DOHH2 (cell line): ENCODE measurements around the gene PDE4C.

ENCODE experiments used
- H3F3A ChIP-seq: fragments of 200-600 bp; sonication (generic), shearing (Covaris generic); 2 replicates; pipeline ENCODE4 v1.6.0; 2016; ENCODE audit warnings: antibody characterized with exemption, mild to moderate bottlenecking; ENCODE audit not compliant: control insufficient read depth, insufficient read depth
- H3K27ac ChIP-seq: fragments of 200-600 bp; sonication (generic); 2 replicates; pipeline ENCODE4 v1.5.1; 2014; ENCODE audit warnings: low read depth, mild to moderate bottlenecking, low read length, moderate library complexity
- H3K27me3 ChIP-seq: fragments of 200-600 bp; sonication (generic); 2 replicates; pipeline ENCODE4 v1.6.1; 2014; ENCODE audit warnings: mild to moderate bottlenecking, low read length, mixed read lengths; ENCODE audit not compliant: control insufficient read depth
- H3K36me3 ChIP-seq: fragments of 200-600 bp; sonication (generic); 2 replicates; pipeline ENCODE4 v1.6.1; 2014; ENCODE audit warnings: mild to moderate bottlenecking, low read length, moderate library complexity, mixed read lengths; ENCODE audit not compliant: control insufficient read depth
- H3K4me1 ChIP-seq: fragments of 200-600 bp; sonication (generic); 2 replicates; pipeline ENCODE4 v1.6.1; 2014; ENCODE audit warnings: mild to moderate bottlenecking, low read length, mixed read lengths; ENCODE audit not compliant: control insufficient read depth
- H3K4me2 ChIP-seq: fragments of 200-600 bp; sonication (generic); 2 replicates; pipeline ENCODE4 v1.6.0; 2014; ENCODE audit warnings: mild to moderate bottlenecking, low read length, moderate library complexity
- H3K4me3 ChIP-seq: fragments of 200-600 bp; sonication (generic); 2 replicates; pipeline ENCODE4 v1.5.1; 2014; ENCODE audit warnings: mild to moderate bottlenecking, low read length, mixed read lengths
- H3K79me2 ChIP-seq: fragments of 200-600 bp; sonication (generic); 2 replicates; pipeline ENCODE4 v1.6.1; 2014; ENCODE audit warnings: mild to moderate bottlenecking, low read length, mixed read lengths; ENCODE audit not compliant: control insufficient read depth
- H3K9me2 ChIP-seq: fragments of 200-600 bp; sonication (generic); replicated peaks from 2 replicates; pipeline ENCODE4 v1.6.1; 2014; ENCODE audit warnings: mild to moderate bottlenecking, low read length, mixed read lengths; ENCODE audit not compliant: control insufficient read depth
- H3K9me3 ChIP-seq: fragments of 200-600 bp; sonication (generic); 2 replicates; pipeline ENCODE4 v1.6.1; 2014; ENCODE audit warnings: antibody characterized with exemption, low read length, mixed read lengths; ENCODE audit not compliant: control insufficient read depth, insufficient read depth
- H4K20me1 ChIP-seq: fragments of 200-600 bp; sonication (generic); 2 replicates; pipeline ENCODE4 v1.6.0; 2014; ENCODE audit warnings: low read depth, mild to moderate bottlenecking, antibody characterized with exemption, low read length, moderate library complexity; ENCODE audit not compliant: control insufficient read depth, insufficient read depth
- CTCF ChIP-seq: fragments of 200-600 bp; sonication (generic); IDR thresholded peaks from one replicate; pipeline ENCODE4 v1.5.1; 2014; ENCODE audit warnings: antibody characterized with exemption, mild to moderate bottlenecking, low read depth, low read length; ENCODE audit not compliant: poor library complexity, severe bottlenecking
- EZH2phosphoT487 ChIP-seq: fragments of 200-600 bp; sonication (generic); IDR thresholded peaks from 2 replicates; pipeline ENCODE4 v1.6.1; 2017; ENCODE audit warnings: borderline replicate concordance, mild to moderate bottlenecking, antibody characterized with exemption, low read length, moderate library complexity, mixed read lengths

PDE4C gene

GRCh38 chr19:18192673-18193387, 33.4 kb downstream of the PDE4C start, which contains the start of gene MPV17L2:
Gene MPV17L2, plus strand, starts transcription at chr19:18193218. Its CDS starts 64 bp downstream, at chr19:18193282.
- Histone ChIP-seq H3K9me3 (no peaks in the 10 kb centered on the region), H3K4me2 (peak within 1 kb of the TSS; percentile 91), H3K27ac (peak within 1 kb of the TSS; percentile 87), H3K9me2 (no peaks in the 10 kb centered on the region), H3F3A (peaks cover 33% of the 10 kb centered on the region), H3K4me3 (peak within 1 kb of the TSS; percentile 94), H3K4me1 (peaks cover 56% of the 10 kb centered on the region), H4K20me1 (no peaks in the 10 kb centered on the region; the same call in 1 of the 2 replicates), H3K27me3 (no peaks in the 10 kb centered on the region), H3K36me3 (peaks cover 20% of the 10 kb centered on the region), H3K79me2 (peaks cover 15% of the 10 kb centered on the region)
- TF ChIP-seq EZH2phosphoT487 (no peak), CTCF (no peak)

- no peaks in the 10 kb centered on the region for H3K27me3 ChIP-seq
- H4K20me1 ChIP-seq: no peaks in the 10 kb centered on the region; the same call in 1 of the 2 replicates
- H3K27ac ChIP-seq: peak overlapping the region; percentile 87
- H3K4me3 ChIP-seq: peak overlapping the region; percentile 79
- H3K4me1 ChIP-seq: peaks cover 64% of the 10 kb centered on the region
- H3K4me2 ChIP-seq: peak overlapping the region; percentile 89
- H3F3A ChIP-seq: peaks cover 40% of the 10 kb centered on the region
- H3K9me2 ChIP-seq: no peaks in the 10 kb centered on the region
- peaks cover 15% of the 10 kb centered on the region for H3K79me2 ChIP-seq
- H3K9me3 ChIP-seq: no peaks in the 10 kb centered on the region
- H3K36me3 ChIP-seq: peaks cover 20% of the 10 kb centered on the region
- TF ChIP-seq EZH2phosphoT487 (no peak), CTCF (no peak)
Observed at GRCh38 chr19:18191640-18192062, 34.6 kb downstream of the PDE4C start.

- Histone ChIP-seq H3F3A (peaks cover 47% of the 10 kb centered on the region), H3K9me3 (no peaks in the 10 kb centered on the region), H3K79me2 (peaks cover 15% of the 10 kb centered on the region), H3K4me1 (peaks cover 64% of the 10 kb centered on the region), H3K9me2 (no peaks in the 10 kb centered on the region), H3K27me3 (no peaks in the 10 kb centered on the region), H3K4me2 (no peak overlapping the region), H3K27ac (peak overlapping the region; percentile 87), H4K20me1 (no peaks in the 10 kb centered on the region; the same call in 1 of the 2 replicates), H3K4me3 (no peak overlapping the region), H3K36me3 (peaks cover 10% of the 10 kb centered on the region)
- TF ChIP-seq CTCF (no peak), EZH2phosphoT487 (no peak)
Observed at GRCh38 chr19:18190278-18190677, 36.0 kb downstream of the PDE4C start.
